ENCODE measurements around the gene SMIM8. TPM values are rescaled to one million over a fixed set of nuclear protein-coding genes. Genes with fewer than 3 reads are reported as not detected.

The SMIM8 gene
- total RNA-seq, 1 experiment from 2014 or later: 6.6 TPM

- Histone ChIP-seq H4K8ac (replicated peaks; ENCODE audit: insufficient read length, low read depth, low read length) (no peak overlapping the region), H3K23ac (ENCODE audit: insufficient read length, low read depth, low read length) (no peak overlapping the region), H2BK20ac (ENCODE audit: low read depth, low read length, poor library complexity, severe bottlenecking) (no peak overlapping the region), H3K14ac (ENCODE audit: insufficient read depth, low read length) (no peak overlapping the region), H3K18ac (ENCODE audit: insufficient read length, low read depth, low read length) (no peak overlapping the region), H2BK5ac (ENCODE audit: insufficient read length, low read length) (no peak overlapping the region), H2BK15ac (ENCODE audit: low read depth, low read length) (no peak overlapping the region), H2AK5ac (ENCODE audit: insufficient read length, low read length) (no peak overlapping the region), H3K23me2 (ENCODE audit: insufficient read length, low read depth, low read length, poor library complexity, severe bottlenecking) (no peaks in the 10 kb centered on the region), H4K20me1 (ENCODE audit: control insufficient read depth, insufficient read depth, insufficient read length) (no peaks in the 10 kb centered on the region), H3K79me1 (ENCODE audit: insufficient read depth, low read depth, low read length, poor library complexity, severe bottlenecking) (no peaks in the 10 kb centered on the region), H3K79me2 (ENCODE audit: insufficient read depth, low read length) (no peaks in the 10 kb centered on the region), H2AFZ (ENCODE audit: low read length) (no peak overlapping the region), H2BK12ac (ENCODE audit: insufficient read length, low read depth, low read length) (no peak overlapping the region), H3K27ac (ENCODE audit: insufficient read length, low read depth, low read length) (no peak overlapping the region), H3K9ac (ENCODE audit: extremely low read depth, insufficient read length, low read length) (no peak overlapping the region), H3K4ac (ENCODE audit: low read depth, low read length) (no peak overlapping the region), H3T11ph (ENCODE audit: low read length) (no peak overlapping the region), H2BK120ac (ENCODE audit: low read depth, low read length, poor library complexity, severe bottlenecking) (no peak overlapping the region), H3K4me2 (ENCODE audit: insufficient read depth, insufficient read length, low read length) (no peak overlapping the region), H3K4me1 (ENCODE audit: insufficient read depth, low read length) (no peaks in the 10 kb centered on the region), H4K91ac (ENCODE audit: insufficient read length, low read depth, low read length) (no peak overlapping the region), H3K27me3 (ENCODE audit: insufficient read depth, low read length) (no peaks in the 10 kb centered on the region), H3K56ac (ENCODE audit: insufficient read length, low read depth, low read length) (no peak overlapping the region), H4K5ac (ENCODE audit: insufficient read length, low read depth, low read length) (no peak overlapping the region), H3K9me3 (ENCODE audit: control insufficient read depth, low read depth, low read length) (no peaks in the 10 kb centered on the region)
- H3K27me3 Mint-ChIP-seq (ENCODE audit: low read depth): no peaks in the 10 kb centered on the region
- DNase-seq: no peak
- H3K4me1 Mint-ChIP-seq: peaks cover 0 to 5% of the 10 kb centered on the region in 2 experiments; a peak in 2 of 4 replicates
- peaks cover 6 to 14% of the 10 kb centered on the region in 2 experiments; a peak in 3 of 5 replicates for H3K9me3 Mint-ChIP-seq
- no peak overlapping the region for H3K4me3 Mint-ChIP-seq
- TF ChIP-seq CTCF (conservative IDR thresholded peaks at IDR 0.05): no peak
- H3K36me3 Mint-ChIP-seq (ENCODE audit: insufficient read depth in 1 of 3, low read depth in 3 of 3): peaks cover 0 to 4% (median 2%) of the 10 kb centered on the region in 3 experiments; a peak in 4 of 7 replicates
- no peak overlapping the region for H3K27ac Mint-ChIP-seq
- no CpG with 5 or more reads among the region's 2 CpGs for WGBS (ENCODE audit: extremely low coverage, insufficient read length, low lambda C conversion rate)
Measured at GRCh38 chr6:87375315-87375714, 52.9 kb downstream of the SMIM8 start.

All from H9 (cell line).